Adipocyte (in vitro differentiated cells): Measurements from ENCODE around the gene ETFA.
"Not testable (repeated sequence)": the region's sequence is repeated elsewhere in the genome, so short reads cannot be mapped to it uniquely, and the experiment has no call there.

Experiments used
- DNase-seq: peaks from one replicate; pipeline ENCODE4 v3.0.0-alpha.2; 2015; ENCODE audit warnings: low read depth
- H3K27me3 ChIP-seq: replicated peaks from 2 replicates; pipeline ENCODE4 v1.7.0; 2013; ENCODE audit warnings: mild to moderate bottlenecking, low read length, moderate library complexity; ENCODE audit not compliant: control insufficient read depth, insufficient read depth
- H3K36me3 ChIP-seq: 2 replicates; pipeline ENCODE4 v1.7.0; 2013; ENCODE audit warnings: low read length, mild to moderate bottlenecking, moderate library complexity; ENCODE audit not compliant: control insufficient read depth, insufficient read depth, severe bottlenecking
- H3K4me1 ChIP-seq: 2 replicates; pipeline ENCODE4 v1.7.0; 2013; ENCODE audit warnings: mild to moderate bottlenecking, low read length, moderate library complexity; ENCODE audit not compliant: control insufficient read depth, insufficient read depth
- H3K4me3 ChIP-seq: 2 replicates; pipeline ENCODE4 v1.7.0; 2013; ENCODE audit warnings: mild to moderate bottlenecking, low read length, moderate library complexity
- H3K9ac ChIP-seq: 2 replicates; pipeline ENCODE4 v1.7.0; 2013; ENCODE audit warnings: mild to moderate bottlenecking, low read length, moderate library complexity
- H3K9me3 ChIP-seq: 2 replicates; pipeline ENCODE4 v1.7.0; 2013; ENCODE audit warnings: mild to moderate bottlenecking, low read length, moderate library complexity; ENCODE audit not compliant: control insufficient read depth

ETFA gene

GRCh38 chr15:76313731-76314130 lies 2.5 kb upstream of the ETFA start:
- Histone ChIP-seq H3K9me3 (no peaks in the 10 kb centered on the region), H3K36me3 (no peaks in the 10 kb centered on the region), H3K4me3 (no peak overlapping the region), H3K4me1 (peaks cover 26% of the 10 kb centered on the region), H3K9ac (no peak overlapping the region), H3K27me3 (no peaks in the 10 kb centered on the region)
- no peak for DNase-seq

GRCh38 chr15:76313175-76313567 lies 1.9 kb upstream of the ETFA start:
- not testable (repeated sequence) for H3K4me3 ChIP-seq, H3K9me3 ChIP-seq, H3K27me3 ChIP-seq, H3K9ac ChIP-seq, DNase-seq, H3K36me3 ChIP-seq
- peaks cover 30% of the 10 kb centered on the region for H3K4me1 ChIP-seq

- H3K4me3 ChIP-seq, result no peak overlapping the region
- H3K9me3 ChIP-seq, result no peaks in the 10 kb centered on the region
- no peak overlapping the region for H3K9ac ChIP-seq
- peak; percentile 51 for DNase-seq
- H3K4me1 ChIP-seq, result peaks cover 32% of the 10 kb centered on the region
- H3K36me3 ChIP-seq, result no peaks in the 10 kb centered on the region
- H3K27me3 ChIP-seq, result no peaks in the 10 kb centered on the region
These were observed 1.4 kb upstream of the ETFA start for GRCh38 chr15:76312540-76313174.

DNA sequence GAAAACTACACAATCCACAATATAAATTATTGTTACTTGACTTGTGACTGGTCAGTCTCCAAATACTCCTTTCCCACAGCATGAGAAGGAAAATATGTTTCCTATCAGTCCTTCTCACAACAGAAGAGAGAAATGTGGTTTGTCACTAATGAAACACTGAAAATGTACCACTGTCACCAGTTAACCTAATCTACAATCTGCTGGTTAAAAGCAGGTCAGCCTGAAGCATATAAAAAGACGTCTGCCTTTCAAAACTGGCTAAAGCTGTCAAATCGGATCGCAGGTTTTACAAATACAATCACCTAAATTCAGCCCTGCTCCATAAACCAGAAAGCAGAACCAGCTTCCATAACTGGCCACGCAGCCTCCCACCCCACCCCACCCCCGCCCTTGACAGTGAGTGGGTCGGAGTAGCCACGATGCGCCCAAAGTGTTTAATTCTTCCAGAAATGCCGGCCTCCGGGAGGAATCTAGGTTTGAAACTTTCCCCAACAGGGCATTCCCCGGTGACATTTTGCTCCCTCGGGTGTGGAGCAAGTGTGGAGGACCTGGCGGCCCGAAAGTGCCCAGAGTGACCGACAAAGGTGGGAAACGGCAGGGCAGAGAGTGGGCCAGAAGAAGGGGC lies 682 bp downstream of the ETFA start:
- H3K4me3 ChIP-seq, result peak overlapping the region; percentile 97
- H3K9me3 ChIP-seq, result no peaks in the 10 kb centered on the region
- H3K9ac ChIP-seq, result peak overlapping the region; percentile 99
- DNase-seq, result peak; percentile 70
- no peaks in the 10 kb centered on the region for H3K36me3 ChIP-seq
- no peaks in the 10 kb centered on the region for H3K27me3 ChIP-seq
- H3K4me1 ChIP-seq, result peaks cover 40% of the 10 kb centered on the region

GRCh38 chr15:76309601-76310330 lies 1.5 kb downstream of the ETFA start:
- Histone ChIP-seq H3K9me3 (no peaks in the 10 kb centered on the region), H3K4me3 (peak overlapping the region; percentile 97)
- DNase-seq, result peak; percentile 28

DNA sequence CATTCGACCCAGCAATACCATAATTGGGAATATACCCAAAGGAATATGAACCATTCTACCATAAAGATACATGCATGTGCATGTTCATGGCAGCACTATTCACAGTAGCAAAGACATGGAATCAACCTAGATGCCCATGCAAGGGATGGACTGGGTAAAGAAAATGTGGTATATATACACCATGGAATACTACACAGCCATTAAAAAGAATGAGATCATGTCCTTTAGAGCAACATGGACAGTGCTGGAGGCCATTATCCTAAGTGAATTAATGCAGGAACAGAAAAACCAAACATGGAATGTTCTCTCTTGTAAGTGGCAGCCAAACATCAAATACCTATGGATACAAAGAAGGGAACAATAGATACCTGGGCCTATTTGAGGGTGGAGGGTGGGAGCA lies 7.4 kb downstream of the ETFA start:
- Histone ChIP-seq H3K9ac (no peak overlapping the region), H3K4me1 (peaks cover 22% of the 10 kb centered on the region), H3K9me3 (no peaks in the 10 kb centered on the region), H3K27me3 (no peaks in the 10 kb centered on the region), H3K36me3 (no peaks in the 10 kb centered on the region), H3K4me3 (no peak overlapping the region)
- DNase-seq, result no peak

More at GRCh38 chr15:76309601-76310330, 1.5 kb downstream of the ETFA start:
- Histone ChIP-seq H3K36me3 (no peaks in the 10 kb centered on the region), H3K9ac (peak overlapping the region; percentile 99), H3K27me3 (no peaks in the 10 kb centered on the region), H3K4me1 (peaks cover 46% of the 10 kb centered on the region)

DNA sequence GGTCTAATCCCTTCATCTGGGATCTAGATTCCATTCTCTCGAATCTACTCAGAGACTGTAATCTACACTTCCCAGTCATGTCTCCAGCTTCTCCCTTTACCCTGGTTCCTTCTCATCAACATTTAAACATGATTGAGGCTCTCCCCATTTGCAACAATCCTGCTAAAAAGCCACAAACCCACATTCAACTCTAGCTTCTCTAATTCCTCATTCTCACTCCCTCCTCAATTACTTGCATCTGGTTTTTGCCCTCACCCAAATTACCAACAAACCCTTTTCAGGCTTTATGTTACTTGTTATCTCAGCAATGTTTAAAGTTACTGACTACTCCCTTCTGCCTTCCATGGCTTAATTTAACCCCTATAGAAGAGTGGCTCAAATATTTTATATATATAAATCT lies 11.5 kb downstream of the ETFA start:
- H3K36me3 ChIP-seq, result peaks cover 2% of the 10 kb centered on the region
- H3K9me3 ChIP-seq, result no peaks in the 10 kb centered on the region
- H3K27me3 ChIP-seq, result no peaks in the 10 kb centered on the region
- H3K9ac ChIP-seq, result no peak overlapping the region
- no peak overlapping the region for H3K4me3 ChIP-seq
- H3K4me1 ChIP-seq, result no peaks in the 10 kb centered on the region
- DNase-seq, result no peak

- DNase-seq, result no peak
- Histone ChIP-seq H3K36me3 (peaks cover 4% of the 10 kb centered on the region), H3K4me1 (no peaks in the 10 kb centered on the region), H3K4me3 (no peak overlapping the region), H3K9ac (no peak overlapping the region), H3K9me3 (no peaks in the 10 kb centered on the region), H3K27me3 (no peaks in the 10 kb centered on the region)
These were observed 12.3 kb downstream of the ETFA start for GRCh38 chr15:76298986-76299385.

GRCh38 chr15:76297951-76298350 lies 13.3 kb downstream of the ETFA start:
- H3K4me1 ChIP-seq, DNase-seq, H3K4me3 ChIP-seq, H3K9ac ChIP-seq, H3K36me3 ChIP-seq, H3K27me3 ChIP-seq, H3K9me3 ChIP-seq: not testable (repeated sequence)

DNA sequence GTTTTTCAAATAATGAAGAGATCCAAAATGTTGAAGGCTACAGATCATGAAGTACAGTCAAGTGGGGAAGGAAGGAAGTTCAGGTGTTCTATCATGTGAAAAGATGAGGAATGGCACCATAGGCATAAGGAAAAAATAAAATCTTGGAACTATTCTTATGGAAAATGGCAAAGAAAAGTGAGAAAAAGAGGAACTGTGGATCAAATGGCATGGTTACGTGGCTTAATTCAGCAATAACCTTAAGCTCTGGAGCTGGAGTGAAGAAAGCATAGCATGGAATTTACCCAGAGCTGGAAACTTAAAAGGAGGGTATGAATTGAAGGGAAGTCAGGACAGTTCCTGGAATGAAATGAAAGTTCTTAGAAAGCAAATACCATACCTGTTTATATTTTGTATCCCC lies 14.4 kb downstream of the ETFA start:
- Histone ChIP-seq H3K4me1 (peaks cover 9% of the 10 kb centered on the region), H3K9ac (no peak overlapping the region), H3K27me3 (no peaks in the 10 kb centered on the region), H3K36me3 (peaks cover 9% of the 10 kb centered on the region), H3K4me3 (no peak overlapping the region), H3K9me3 (no peaks in the 10 kb centered on the region)
- DNase-seq, result no peak

- not testable (repeated sequence) for H3K4me3 ChIP-seq, DNase-seq, H3K9me3 ChIP-seq, H3K27me3 ChIP-seq, H3K9ac ChIP-seq
- Histone ChIP-seq H3K4me1 (peaks cover 15% of the 10 kb centered on the region), H3K36me3 (peaks cover 14% of the 10 kb centered on the region)
These were observed 16.8 kb downstream of the ETFA start for GRCh38 chr15:76294463-76294862.
